LoVo (cell line): ENCODE measurements around the gene FAM163B.

Source experiments
- DNase-seq: peaks from one replicate; pipeline ENCODE4 v3.0.0-alpha.2; 2016; ENCODE audit warnings: low spot score

FAM163B gene

DNA sequence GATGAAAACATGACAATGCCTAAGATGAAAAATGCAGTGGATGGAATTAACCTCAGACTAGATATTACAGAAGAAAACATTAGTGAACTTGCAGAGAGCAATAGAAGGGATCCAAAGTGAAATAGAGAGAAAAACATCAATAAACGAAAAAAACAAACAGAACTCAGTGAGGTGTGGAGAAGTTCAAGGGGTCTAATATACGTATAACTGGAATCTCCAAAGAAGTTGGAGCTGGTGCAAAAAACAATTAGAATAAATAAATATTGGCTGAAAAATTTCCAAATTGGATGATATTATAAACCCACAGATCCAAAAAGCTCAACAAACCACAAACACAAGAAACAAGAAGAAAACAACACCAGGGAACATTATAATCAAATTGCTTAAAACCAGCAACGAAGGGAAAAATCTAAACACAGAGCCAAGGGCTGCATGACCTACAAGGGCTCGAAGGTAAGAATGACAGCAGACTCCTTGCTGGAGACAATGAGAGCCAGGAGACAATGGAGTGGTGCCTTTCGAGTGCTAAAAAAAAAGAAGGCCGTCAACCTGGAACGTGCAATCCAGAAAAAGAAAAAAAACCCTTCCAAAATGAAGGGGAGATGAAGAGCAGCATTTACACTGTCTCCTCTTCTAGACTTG is 11.8 kb downstream of the FAM163B start:
- DNase-seq: no peak

DNA sequence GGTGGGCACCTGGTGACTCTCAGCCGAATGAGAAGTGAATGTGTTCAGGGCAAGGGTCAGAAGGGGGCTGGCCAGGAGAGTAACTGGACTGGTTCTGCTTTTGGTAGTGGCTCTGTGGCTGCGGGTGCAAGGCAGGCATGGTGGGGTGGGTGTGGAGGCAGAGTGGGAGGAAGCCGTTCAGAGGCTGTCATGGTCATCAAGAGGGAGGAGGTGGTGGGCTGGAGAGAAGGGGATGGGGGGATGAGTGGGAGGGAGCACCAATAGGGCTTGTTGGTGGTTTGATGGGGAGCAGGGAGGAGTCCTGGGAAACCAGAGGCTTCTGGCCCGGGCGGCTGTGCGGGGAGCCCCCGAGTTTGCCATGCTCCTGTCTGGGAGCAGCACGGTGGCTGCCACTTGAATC is 13.3 kb downstream of the FAM163B start:
- no peak for DNase-seq

DNA sequence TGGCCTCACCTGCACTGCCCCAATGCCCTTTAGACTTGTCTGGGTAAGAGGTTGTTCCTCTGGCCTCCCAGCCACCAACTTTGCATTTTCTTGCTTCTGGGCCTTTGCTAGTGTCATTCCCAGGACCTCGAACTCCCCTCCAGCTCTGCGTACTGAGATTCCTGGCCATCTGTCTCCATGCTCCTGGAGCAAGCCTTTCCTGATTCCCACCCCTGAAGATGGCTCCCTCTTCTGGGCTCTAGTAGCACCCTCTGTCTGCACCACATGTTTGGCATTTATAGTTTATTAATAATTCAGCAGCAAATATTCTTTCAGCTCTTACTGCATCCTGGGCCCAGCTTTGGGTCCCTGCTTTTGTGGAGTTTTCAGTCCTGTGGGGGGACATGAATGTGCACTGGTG is 14.9 kb downstream of the FAM163B start:
- no peak for DNase-seq

DNA sequence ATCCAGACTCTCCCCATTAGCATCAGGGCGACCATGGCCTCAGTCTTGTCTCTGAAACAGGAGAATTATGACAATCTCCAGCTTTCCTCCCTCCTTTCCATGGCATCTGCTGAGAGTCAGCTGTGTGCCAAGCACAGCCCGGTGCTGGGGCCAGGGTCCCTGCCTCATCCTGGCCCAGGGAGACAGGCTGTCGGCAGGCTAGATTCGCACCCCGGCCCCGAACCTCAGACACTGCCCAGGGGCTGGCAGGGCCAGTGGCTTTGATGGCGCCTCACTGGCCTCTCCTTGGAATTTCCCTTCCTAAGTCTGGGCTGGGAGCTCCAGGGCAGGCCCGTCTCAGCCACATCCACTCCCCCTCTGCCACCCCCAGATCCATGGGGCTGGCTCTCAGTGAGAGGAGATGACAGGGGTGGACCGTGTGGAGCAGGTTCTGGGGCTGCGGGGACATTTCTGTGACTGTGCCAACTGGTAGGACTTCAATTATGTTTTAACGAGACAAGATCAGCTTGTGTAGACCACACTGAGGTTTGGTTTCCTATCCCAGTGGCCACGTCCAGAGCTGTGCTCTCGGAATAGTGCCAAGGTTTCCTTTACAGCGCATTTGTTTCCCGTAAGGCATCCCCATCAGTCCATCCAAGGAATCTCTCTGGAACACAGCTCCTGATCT is 15.5 kb downstream of the FAM163B start:
- DNase-seq: no peak

DNA sequence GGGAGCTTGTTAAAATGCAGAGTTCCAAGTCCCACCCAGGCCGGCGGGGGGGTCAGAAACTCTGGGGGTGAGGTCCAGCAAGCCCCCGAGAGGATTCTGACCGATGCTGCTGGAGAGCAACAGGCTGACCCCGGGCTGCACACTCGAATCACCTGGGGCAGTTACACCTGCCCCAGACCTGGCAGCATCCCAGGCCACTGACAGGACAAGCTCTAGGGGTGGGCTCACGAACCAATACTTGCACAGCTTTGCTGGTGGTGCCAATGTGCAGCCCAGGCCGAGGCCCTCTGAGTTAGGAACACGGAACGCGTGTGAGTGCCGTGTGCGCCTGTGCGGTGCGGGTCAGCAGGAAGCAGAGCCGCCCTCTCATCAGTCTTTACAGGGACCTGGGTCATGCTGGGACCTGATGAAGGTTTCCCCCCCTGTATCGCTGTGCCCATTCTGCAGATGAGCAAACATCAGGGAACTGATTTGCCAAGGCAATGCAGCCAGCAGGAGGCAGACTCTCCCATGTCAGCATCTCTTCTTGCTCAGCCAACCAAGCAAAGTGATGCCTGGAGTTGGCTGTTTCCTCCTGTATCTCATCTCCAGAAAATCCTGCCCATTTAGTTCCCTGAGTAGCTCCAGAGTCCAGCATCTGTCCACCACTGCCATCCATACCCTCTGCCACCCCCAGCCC is 16.3 kb downstream of the FAM163B start:
- DNase-seq: no peak

DNA sequence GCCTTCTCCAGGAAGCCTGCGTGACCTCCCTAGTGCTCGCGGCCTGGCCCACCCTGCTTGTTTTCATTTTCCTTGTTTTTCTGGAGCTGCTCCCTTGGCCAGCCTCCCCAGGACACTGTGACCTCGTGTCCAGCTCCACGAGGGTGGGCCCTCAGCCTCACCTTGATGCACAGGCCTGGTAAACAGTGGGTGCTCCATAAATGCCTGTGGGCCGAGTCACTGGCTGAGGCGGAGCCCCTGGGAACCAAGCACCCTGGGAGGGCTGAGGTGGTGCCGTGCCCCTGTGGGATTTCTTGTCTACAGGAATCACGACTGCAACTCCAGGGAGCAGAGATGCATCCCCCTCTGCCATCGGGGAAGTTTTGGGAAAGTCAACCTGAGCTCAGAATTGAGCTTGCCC is 17.2 kb downstream of the FAM163B start:
- peak; percentile 6 for DNase-seq

DNA sequence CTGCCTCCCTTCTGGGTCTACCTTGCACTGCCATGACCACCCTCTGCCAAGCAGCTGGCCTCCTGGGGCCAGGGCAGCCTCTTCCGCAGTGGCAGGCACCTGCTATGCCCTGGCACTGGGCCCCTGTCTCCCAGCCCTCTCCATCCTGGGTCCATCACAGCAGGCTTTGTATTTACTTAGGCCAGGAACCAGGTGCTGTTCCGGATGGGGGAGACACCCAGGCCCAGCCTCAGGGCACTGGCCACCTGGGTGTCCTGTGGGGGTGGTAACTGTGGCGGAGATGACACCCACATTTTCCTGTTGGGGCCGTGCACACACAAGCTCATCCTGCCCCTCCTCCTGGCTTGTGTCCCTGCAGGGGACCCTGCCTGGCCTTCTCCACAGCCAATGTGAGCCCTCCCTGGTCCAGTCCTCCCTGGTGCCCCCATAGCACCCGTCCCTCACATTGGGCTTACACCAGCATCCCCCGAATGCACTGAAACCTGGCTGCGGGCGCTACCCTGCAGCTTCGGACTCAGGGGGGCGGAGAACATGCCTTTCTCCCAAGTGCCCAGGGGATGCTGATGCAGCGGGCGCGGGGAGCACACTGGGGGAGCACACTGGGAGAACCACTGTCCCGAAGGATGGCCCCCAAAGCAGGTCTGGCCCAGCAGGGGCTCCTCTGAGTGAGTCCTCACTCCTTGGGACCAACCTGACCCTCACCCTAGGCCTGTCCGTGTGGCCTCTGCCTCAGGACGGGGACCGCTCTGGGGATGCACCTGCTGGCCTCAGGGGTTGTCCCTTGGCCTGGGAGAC is 17.9 kb downstream of the FAM163B start:
- DNase-seq: no peak

DNA sequence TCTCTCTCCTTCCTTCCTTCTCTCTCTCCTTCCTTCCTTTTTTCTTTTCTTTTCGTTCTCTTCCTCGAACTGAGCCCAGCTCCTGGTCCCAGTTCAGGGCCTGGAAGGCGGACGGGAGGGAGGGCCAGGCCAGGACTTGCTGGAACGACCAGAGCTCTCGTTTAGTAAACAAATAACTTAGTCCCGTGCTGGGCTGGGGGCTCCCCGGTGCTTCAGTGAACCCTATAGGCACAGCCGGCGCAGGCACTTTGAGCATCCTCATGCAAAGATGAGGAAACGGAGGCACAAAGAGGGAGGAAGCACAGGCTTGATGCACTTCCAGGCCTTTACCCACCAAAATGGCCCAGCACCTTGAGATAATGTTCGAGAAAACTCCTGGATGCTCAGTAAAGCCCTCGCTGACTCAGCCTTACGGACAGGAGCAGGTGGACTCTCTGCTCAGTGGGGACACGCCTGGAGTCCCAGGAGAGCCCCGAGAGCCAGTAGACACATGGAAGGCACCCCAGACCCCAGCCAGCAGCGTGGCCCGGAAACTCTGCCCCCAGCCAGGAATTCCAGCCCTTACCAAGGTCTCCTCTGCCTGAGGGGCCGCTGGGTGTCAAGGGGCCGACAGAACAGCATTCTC is 18.8 kb downstream of the FAM163B start:
- no peak for DNase-seq

DNA sequence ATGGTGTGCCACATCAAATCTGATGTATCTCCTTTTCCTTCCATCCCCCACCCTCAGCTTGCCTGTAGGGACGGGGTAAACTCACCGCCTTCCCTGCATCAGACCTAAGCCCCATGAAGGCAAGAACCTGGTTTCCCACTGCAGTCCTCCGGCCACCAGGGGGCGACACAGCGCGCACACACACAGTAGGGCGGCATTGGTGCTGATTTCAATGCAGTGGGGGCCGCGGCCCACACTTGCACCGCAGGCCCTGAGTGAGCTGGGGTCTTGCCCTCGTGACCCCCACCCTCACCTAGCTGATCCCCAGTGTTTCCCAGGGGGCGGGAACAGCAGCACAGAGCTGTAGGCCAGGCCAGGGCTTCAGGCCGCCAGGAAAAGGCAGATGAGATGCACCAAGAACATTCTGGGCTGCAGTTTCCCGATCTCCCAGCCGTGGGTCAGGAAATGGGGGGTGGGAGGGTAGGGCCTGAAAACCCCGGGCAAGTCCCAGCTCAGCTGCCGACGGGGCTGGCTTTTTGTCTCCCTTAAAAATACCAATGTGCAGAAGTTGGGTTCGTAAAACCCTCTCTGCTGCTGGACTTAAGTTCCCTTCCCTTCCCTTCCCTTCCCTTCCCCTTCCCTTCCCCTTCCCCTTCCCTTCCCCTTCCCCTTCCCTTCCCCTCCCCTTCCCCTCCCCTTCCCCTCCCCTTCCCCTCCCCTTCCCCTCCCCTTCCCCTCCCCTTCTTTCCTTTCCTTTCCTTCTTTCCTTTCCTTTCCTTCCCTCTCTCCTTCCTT is 19.5 kb downstream of the FAM163B start:
- no peak for DNase-seq

DNA sequence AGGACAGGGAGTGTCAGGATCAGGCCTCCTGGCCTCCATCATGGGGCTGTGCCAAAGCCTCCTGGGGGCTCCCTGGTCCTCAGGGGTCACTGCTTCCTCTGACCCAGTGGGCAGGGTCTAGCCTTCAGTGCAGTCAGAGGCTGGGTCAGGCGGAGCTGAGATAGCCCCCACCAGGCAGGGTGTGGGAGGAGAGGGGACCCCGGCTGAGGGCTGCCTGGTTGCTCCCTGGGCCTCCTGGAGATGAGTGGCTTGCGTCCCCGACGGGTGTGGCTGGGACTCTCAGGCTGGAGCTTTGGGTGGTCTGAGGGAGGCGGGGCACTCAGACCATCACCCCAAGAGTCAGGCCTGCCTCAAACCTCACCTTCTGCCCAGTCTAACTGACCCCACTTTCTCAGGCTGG is 21.7 kb downstream of the FAM163B start:
- DNase-seq: no peak

DNA sequence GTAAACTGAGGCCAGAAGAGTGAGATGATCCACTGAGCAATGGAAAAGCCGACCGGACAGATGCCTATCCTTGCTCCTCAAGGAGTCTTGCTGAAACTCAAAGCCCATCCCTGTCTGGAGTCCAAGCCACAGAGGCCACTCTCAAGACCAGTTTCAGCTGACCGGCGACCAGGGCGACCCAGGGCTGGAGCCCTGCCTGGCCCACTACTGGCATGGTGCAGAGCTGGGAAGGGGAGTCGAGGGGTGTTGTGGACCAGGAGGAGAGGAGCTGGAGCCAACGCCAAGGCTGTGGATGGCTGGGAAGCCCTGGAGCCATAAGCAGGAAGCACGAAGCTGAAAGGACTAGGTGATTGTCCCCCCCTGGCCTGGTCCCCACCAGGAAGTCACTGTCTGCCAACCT is 22.1 kb downstream of the FAM163B start:
- DNase-seq: no peak

DNA sequence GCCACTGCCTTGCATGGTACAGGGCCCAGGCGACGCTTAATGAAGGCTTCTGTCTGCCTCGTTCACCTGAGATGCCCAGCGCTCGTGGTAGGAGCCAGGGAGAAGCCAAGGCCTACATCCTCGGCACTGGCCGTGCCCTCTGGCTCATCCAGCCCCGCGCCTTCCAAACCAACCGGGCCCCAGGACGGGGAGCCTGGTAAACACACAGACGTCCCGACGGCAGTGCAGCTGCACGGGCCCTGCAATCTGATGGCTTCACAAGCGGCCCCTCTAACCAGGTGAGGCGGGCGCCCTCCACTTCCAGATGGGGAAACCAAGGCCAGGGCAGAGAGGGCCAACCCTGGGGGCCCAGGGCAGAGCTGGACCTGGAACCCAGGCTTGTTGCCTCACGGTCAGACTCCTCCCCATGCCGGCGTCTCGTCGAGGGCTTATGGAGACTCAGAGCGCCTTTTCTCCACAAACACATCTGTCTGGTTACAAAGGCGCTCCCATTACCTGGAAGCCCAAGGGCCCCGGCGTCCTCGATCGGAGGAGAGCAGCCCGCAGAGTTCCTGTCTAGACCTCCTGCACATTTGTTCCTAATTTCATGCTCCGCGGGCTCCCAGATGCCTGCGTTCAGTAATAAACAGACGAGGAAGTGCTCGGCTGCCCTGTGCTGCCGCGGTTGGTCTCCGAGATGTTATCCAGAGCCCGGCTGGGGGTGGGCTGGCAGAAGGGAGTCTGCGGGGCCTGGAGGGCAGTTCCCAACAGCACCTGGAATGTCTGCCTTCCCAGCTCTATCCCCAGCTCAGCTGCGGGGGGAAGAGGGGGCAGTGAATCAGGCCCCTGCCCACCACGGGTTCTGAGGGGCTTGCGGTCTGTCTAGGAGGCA is 23.5 kb downstream of the FAM163B start:
- no peak for DNase-seq

DNA sequence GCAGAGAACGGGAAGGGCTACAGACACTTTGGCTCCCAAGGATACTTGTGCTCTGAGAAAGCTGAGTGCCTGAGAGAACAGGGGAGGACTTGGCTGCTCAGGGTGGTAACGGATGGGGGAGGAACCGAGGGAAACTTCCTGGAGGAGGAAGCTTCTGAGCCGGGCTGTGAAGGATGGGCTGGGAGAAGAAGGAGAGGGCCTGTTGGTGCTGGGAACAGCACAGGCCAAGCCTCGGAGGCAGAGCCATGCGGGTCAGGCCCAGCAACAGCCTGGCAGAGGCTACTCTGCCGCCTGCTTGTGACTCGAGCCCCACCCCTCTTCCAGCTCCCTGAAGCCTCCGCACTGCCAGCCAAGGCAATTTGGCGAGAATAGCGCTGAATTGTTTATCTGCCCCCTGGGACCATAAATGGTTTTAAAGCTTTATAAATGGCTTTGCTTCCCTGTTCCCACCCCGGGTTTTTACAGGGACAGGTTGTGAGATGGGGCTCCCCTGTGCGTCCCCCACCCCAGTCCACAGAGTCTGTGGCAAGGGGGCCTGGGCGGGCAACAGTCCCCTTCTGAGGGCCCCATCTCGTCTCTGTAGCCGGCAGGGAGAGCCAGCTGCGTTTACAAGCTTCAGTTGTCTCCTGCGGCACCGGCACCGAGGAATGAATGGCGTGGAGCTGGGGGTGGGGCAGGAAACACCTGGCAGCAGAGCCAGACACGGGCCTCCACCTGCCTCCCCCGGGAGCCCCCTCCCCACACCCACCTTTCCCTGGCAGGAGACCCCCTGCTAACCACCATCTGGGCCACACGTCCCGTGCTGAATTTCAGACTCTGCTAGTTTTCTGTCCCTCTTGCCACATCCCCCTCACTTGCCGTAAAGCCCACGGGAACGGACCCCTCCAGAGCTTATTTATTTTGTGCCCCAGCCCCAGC is 24.4 kb downstream of the FAM163B start:
- no peak for DNase-seq

DNA sequence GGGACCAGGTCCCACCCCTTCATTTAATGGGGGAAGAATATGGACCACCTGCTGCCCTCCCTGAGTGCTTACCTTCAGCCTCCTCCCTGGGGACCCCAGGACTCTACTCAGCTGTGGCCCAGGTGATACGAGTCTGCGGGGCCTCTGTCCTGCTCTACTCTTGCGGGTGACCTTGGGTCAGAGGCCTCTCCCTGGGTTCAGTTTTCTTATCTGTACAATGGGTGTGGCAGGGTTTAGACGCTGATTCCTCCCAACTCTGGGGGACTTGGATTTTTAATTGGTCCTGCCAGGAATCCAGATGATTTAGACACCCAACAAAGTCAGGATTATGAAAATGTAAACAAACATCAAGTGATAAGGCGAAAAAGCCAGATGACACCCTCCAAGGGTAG is 25.0 kb downstream of the FAM163B start:
- no peak for DNase-seq

DNA sequence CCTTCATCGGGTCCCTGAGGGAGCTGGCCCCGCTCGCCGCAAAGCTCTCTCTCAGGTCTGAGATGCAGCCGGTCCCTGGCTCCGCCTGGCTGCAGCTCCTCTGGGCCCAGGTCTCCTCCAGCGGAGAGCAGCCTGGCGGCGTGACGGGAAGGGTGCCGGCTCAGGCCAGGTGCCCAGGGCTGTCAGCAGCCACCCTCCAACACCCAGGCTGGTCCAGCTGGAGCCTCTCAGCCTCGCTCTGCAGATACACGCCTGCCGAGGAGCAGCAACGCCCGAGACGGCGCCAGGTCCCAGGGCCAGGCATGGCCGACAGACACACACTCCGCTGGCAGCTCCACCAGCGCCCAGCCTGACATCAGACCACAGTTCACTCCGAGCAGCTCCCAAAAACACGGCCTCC is 25.6 kb downstream of the FAM163B start:
- no peak for DNase-seq

DNA sequence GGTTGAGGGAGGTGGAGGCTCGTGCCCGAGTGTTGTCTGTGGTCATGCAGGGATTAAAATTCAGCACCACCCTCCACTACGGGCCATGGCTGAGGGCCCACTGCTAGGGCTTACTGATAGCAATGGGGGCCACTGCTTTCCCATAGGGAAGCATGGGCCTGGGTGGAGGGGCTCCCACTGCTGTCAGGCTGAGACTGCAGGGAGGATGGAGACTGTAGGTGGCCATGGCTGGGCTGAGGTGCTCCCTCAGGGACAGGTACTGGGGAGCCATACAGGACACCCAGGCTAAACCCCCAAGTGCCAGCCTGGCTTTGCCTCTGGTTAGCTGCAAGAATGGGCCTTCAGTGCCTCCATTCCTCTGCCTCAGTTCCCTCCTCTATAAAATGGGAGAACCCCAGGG is 26.1 kb downstream of the FAM163B start:
- DNase-seq: no peak

DNA sequence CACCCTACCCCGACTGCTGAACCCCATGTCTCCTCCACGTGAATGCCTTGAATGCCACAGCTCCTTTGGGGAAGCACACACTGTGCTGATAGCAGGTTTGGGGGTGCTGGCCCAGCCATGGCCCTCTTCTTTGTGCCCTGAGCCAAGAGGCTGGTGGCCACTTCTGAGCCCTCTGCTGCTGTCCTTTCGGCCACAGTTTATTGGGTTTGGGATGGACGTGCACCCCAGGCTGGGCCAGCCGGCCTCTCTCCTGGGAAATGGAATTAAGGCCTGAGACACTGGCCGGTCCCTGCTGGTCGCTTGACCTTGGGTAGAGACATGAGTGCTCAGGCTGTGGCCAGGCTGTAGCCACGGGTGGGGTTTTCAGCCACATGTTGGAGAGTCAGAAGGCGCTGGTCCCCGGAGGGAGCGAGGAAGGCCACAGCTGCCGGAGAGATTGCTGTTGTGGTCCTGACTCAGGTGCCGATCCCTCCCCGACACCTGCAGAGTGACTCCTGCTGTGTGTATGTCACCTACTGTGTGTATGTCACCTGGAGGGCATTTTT is 26.6 kb downstream of the FAM163B start:
- no peak for DNase-seq

DNA sequence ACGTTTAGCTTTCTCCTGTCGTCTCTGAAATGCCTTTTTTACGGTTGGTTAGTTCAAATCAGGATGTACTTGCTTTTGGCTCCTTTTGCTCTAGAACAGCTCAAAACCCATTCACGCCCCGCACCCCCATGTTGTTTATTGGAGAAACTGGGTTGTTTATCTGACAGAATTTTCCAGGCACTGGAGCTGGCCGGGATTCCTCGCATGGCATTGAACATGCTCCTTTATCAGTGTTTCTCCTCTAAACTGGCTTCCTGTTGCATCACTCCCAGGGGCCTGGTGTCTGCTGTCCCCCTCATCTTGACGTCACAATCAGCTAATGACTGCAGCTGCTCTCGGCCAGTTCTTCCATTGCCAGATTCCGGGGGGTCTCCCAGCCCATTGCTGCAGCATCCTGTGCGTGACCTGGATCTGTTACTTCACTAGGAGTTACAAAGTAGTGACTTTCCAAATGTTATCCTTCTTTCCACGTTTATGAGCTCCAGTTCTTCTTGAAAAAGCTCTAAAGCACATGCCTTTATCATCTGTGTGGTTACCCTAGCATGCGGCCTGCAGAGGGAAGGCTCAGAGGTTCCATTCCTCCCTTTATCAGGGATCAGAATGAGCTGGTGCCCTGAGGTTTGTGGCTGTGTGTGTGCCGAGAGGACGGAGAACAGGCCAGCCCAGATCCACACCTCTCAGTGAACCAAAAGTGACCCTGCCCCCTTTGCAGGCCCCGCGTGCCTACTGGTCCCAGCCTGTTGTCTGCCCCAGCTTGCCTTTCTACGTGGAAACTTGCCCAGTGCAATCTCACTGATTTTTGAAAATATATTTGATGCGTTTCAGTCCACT is 27.5 kb downstream of the FAM163B start:
- no peak for DNase-seq
